Parietal lobe (tissue), 2 donors: ENCODE data around the gene PEX13. TPM values are rescaled to one million over a fixed set of nuclear protein-coding genes. Genes with fewer than 3 reads are reported as not detected.

Source experiments
- small RNA-seq: library from RNA; depleted of rRNA; stranded (forward); fragments of <200 nt; gene quantifications from one replicate; pipeline ENCODE3, GENCODE V24; 2014; ENCODE audit warnings: low replicate concordance
- total RNA-seq: library from RNA; depleted of rRNA; stranded (reverse); fragments of >200 nt; gene quantifications from one replicate; pipeline ENCODE4 v1.2.3, GENCODE V29; 2014

Gene PEX13, protein sequence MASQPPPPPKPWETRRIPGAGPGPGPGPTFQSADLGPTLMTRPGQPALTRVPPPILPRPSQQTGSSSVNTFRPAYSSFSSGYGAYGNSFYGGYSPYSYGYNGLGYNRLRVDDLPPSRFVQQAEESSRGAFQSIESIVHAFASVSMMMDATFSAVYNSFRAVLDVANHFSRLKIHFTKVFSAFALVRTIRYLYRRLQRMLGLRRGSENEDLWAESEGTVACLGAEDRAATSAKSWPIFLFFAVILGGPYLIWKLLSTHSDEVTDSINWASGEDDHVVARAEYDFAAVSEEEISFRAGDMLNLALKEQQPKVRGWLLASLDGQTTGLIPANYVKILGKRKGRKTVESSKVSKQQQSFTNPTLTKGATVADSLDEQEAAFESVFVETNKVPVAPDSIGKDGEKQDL
- 72.0 TPM for total RNA-seq

DNA sequence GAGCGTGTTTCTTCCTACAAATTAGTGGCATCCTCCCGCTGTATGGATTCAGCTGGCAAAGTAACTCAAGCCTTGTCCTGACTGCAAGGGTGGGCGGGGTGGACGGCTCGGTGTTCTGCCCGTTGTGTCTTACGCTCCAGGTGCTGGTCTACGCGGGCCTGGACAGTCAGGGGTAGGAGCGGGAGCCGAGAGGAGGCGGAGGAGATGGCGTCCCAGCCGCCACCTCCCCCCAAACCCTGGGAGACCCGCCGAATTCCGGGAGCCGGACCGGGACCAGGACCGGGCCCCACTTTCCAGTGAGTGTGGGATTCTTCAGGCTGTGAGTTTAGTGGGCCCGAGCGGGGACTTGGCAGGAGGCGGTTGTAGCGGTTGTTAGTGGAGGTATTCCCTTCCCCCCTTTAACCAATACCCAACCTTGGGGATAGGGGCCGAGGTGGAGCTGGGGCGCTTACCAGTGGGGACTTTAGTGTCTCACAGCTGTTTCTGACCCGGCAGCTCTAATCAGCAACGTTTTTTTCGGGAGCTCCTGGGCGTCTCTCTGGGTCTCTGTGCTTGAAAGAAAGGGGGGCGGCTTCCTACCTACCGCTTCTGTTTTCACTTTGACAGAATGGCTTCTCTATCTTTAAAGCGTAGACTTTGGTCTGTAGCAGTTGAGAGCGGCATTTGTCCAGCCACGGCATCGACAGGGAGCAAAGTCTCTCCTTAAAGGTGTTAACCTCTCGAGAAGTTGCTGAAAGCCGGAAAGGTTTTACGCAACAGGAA, at the start of gene PEX13, which contains the start of gene PUS10:
TSS of gene PEX13 (plus strand) at position 165 of the 762 bp plus-strand sequence. CDS start at position 205, 40 bp downstream.
TSS of gene PUS10 (minus strand) at position 700 of the 762 bp plus-strand sequence. CDS start 6,365 bp downstream, outside the sequence.

DNA sequence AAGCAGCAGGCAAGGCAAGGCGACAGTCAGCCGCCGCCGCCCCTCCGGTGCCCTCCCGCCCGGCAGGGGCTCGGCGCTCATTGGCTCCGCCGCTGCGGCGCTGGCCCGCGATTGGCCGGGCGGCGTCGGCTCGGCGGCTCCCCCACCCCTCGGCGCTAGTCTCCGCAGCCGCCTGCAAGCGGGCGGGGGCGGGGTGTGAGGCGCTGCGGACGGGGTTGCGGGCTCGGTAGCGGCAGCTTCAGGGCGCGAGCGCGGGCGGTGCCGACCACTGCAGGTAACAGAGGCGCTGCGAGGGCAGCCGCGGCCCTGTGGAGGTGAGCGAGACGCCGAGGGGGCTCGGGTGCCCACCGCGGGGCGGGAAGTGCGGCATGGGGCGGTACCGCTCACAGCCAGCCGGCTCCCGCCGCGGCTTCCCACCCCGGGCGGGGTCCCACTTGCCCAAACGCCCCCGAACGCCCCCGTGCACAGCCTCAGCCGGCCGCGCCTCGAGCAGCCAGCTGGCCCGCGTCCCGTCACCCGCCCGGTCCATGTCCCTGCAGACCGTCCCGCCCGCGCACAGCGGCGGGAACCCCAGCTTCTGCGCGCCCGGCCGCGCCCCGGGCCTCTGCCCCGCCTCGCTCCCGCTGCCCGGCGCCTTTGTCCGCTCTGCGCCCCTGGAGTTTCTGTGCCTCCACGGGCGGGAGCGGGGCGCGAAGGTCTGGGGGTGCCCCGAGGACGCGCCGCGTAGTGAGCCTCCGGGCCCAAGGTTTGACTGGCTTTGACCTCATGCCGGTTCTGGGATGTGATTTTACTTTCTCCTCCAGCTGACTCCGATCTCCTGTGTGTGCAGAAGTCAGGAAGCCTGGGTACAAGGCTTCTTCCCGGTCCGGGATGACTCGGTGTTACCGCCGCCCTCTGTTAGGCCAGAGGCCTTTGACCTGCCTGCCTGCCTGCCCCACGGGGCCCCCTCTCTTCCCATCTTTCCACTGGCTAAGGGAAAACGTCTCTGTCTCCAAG, 48.5 kb downstream of the PEX13 start, which contains the start of gene SANBR:
TSS of gene SANBR (plus strand) at position 158 of the 996 bp plus-strand sequence. CDS start 4,480 bp downstream, outside the sequence.

Small RNA genes lying within 50 kb of the gene (small RNA-seq; reads per million reads assigned to genes)
- gene RNA5SP95, result not detected

Other genes starting within 250 kb of the PEX13 start
- 10.6 TPM for gene REL, start 136.1 kb upstream of the PEX13 start, total RNA-seq
- 11.0 TPM for gene PUS10, start 535 bp downstream of the PEX13 start, total RNA-seq
- gene SANBR, start 48.2 kb downstream of the PEX13 start, total RNA-seq, result 98.6 TPM
- 2.5 TPM for gene C2orf74, start 144.5 kb downstream of the PEX13 start, total RNA-seq